Retinal pigment epithelial cell (primary cell): ENCODE results near the gene CEBPB.

Experiments
- DNase-seq: peaks from one replicate; pipeline ENCODE4 v3.0.0-alpha.2; 2010; ENCODE audit warnings: low read depth
- H3K4me3 ChIP-seq: 2 replicates; pipeline ENCODE4 v1.5.1; 2011; ENCODE audit warnings: mild to moderate bottlenecking, low read length, control low read depth, moderate library complexity
- TF ChIP-seq, protein P1 (sequence below): conservative IDR thresholded peaks from 2 replicates; pipeline ENCODE4 v1.5.1; 2011; ENCODE audit warnings: low read depth, low read length, control low read depth, inconsistent platforms

CEBPB gene

DNA sequence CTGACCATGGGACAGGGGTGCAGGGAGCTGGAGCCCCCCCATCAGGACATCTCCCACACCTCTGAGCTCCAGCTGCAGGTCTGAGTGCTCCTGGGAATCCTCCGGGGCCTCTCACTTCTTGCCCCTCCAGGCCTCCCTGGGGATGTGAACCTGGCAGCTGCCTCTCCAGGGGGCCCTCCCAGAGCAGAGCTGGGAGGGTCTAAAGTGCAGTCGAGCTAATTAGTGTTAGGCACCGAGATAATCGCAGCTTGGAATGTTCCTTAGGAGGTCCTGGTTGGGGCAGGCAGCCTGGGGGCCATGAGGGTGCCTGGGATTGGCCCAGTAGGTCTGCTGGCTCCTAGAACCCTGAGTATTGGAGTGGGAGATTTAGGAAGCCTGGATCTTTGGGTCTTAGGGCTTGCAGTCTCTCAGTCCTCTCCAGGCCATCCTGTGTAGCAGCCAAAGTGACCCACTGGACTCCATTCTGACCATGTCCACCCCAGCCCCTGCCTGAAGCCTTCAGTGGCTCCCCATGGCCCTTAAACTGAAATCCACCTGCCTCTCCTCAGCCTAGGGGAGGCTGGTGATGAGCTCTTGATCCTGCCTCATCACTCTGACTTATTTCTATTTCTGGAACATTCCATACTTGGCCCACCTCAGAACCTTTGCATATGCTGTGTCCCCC, 26.0 kb downstream of the CEBPB start:
- TF ChIP-seq, protein P1, sequence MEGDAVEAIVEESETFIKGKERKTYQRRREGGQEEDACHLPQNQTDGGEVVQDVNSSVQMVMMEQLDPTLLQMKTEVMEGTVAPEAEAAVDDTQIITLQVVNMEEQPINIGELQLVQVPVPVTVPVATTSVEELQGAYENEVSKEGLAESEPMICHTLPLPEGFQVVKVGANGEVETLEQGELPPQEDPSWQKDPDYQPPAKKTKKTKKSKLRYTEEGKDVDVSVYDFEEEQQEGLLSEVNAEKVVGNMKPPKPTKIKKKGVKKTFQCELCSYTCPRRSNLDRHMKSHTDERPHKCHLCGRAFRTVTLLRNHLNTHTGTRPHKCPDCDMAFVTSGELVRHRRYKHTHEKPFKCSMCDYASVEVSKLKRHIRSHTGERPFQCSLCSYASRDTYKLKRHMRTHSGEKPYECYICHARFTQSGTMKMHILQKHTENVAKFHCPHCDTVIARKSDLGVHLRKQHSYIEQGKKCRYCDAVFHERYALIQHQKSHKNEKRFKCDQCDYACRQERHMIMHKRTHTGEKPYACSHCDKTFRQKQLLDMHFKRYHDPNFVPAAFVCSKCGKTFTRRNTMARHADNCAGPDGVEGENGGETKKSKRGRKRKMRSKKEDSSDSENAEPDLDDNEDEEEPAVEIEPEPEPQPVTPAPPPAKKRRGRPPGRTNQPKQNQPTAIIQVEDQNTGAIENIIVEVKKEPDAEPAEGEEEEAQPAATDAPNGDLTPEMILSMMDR, result no peak
- no peak overlapping the region for H3K4me3 ChIP-seq
- peak; percentile 70 for DNase-seq

DNA sequence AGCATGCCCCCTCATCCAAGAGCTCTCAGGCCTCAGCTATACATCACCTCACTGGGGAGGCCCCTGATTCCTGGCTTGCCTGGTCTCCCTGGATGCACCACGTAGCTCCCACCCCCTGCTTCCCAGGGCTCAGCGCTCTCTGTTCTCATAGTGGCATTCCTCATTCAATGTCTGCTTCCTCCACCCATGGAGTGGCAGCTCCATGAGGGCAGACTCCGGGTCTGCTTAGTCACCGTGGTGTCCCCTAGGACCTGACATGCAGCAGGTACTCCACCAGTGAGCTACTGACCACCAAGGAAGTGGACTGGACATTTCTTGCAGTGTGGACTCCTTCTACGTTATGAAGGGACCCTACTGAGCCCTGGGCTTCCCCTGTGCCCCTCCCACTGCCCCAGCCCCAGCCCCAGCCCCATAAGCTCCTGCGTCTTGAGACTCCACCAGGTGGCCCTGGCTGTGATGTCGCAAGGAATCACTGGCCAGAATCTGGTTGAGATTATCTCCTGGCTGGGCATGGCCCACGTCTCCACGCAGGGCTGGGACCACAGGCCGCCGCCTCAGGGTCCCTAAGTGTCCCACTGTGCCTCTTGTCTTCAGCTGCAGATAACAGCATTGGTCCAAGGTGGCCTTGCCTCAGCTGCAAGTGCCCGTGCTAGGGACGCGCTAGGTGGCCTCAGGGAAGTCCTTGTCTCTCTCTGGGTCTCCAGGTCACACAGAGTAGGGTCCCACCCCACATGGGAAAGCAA, 26.7 kb downstream of the CEBPB start:
- TF ChIP-seq, protein P1, result no peak
- H3K4me3 ChIP-seq, result no peak overlapping the region
- no peak for DNase-seq

DNA sequence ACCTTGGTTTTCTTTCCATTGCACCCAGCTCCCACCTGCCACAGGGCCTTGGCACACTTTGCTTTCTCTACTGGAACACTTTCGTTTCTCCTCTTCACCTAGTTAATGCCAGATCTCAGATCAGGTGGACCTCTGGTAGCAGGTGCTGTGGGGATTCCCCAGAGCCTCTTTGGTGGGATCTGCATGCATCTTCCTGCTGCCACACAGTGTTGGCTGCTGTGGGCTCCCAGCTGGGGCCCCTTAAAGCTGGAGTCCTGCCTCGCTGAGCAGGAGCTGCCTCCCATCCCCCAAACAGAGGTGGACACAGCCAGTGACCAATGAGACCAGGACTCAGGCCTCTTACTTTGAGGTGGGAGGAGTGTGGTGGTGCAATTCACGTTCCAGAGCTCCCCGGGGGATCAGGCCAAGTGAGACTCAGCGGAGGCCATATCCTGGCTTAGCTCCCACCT, 28.4 kb downstream of the CEBPB start:
- DNase-seq, result no peak
- TF ChIP-seq, protein P1, result no peak
- no peak overlapping the region for H3K4me3 ChIP-seq

- TF ChIP-seq, protein P1, result no peak
- DNase-seq, result no peak
- no peak overlapping the region for H3K4me3 ChIP-seq
Measured at GRCh38 chr20:50219600-50219999, 29.0 kb downstream of the CEBPB start.

GRCh38 chr20:50220093-50220893, 29.7 kb downstream of the CEBPB start:
- TF ChIP-seq, protein P1, result no peak
- no peak overlapping the region for H3K4me3 ChIP-seq
- DNase-seq, result no peak

DNA sequence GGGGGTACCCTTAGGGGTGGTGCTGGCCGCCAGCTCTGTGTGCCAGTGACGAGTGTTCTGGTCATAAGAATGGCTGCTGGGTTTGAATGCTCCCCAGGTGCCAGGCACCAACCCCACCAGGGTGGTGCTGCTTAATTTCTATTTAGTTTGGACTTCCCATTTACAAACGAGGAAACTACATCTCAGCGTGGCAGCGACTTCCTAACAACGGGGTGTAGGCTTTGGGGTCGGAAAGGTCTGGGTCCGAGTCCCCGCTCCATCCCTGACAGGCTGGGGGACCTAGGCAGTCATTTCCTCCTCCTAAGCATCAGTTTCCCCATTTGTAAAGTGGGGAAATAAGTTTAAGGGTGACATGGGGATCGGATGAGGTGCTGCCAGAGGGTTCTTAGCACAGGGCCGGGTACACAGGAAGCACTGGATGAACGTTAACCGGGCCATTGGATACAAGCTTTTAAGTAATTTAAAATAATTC, 30.3 kb downstream of the CEBPB start:
- H3K4me3 ChIP-seq, result no peak overlapping the region
- TF ChIP-seq, protein P1, result no peak
- DNase-seq, result no peak
